Ishikawa (cell line): ENCODE data around the gene CAVIN2.

Experiments used
- CEBPB ChIP-seq: IDR thresholded peaks from 2 replicates; pipeline ENCODE4 v1.6.1; 2012
- CREB1 ChIP-seq: IDR thresholded peaks from 2 replicates; pipeline ENCODE4 v1.6.1; 2012; ENCODE audit warnings: low read depth
- EGR1 ChIP-seq: IDR thresholded peaks from 2 replicates; pipeline ENCODE4 v1.6.1; 2012
- EP300 ChIP-seq: IDR thresholded peaks from 2 replicates; pipeline ENCODE4 v1.6.1; 2012; ENCODE audit warnings: borderline replicate concordance
- FOXM1 ChIP-seq: IDR thresholded peaks from 2 replicates; pipeline ENCODE4 v1.6.1; 2012; ENCODE audit warnings: low read depth, borderline replicate concordance
- MAX ChIP-seq: IDR thresholded peaks from 2 replicates; pipeline ENCODE4 v1.6.1; 2012
- NFIC ChIP-seq: IDR thresholded peaks from 2 replicates; pipeline ENCODE4 v1.6.1; 2012
- RAD21 ChIP-seq: IDR thresholded peaks from 2 replicates; pipeline ENCODE4 v1.6.1; 2012; ENCODE audit warnings: low read depth
- REST ChIP-seq: IDR thresholded peaks from 2 replicates; pipeline ENCODE4 v1.6.1; 2012; ENCODE audit warnings: low read depth, mild to moderate bottlenecking
- TAF1 ChIP-seq: IDR thresholded peaks from 2 replicates; pipeline ENCODE4 v1.6.1; 2012; ENCODE audit warnings: low read depth, mild to moderate bottlenecking
- TCF12 ChIP-seq: IDR thresholded peaks from 2 replicates; pipeline ENCODE4 v1.6.1; 2012; ENCODE audit warnings: low read depth
- TEAD4 ChIP-seq: IDR thresholded peaks from 2 replicates; pipeline ENCODE4 v1.6.1; 2012
- YY1 ChIP-seq: IDR thresholded peaks from 2 replicates; pipeline ENCODE4 v1.6.1; 2012; ENCODE audit warnings: low read depth
- ZBTB7A ChIP-seq: IDR thresholded peaks from 2 replicates; pipeline ENCODE4 v1.6.1; 2012; ENCODE audit warnings: low read depth
- TF ChIP-seq, protein P1 (sequence below): IDR thresholded peaks from 2 replicates; pipeline ENCODE4 v1.6.1; 2012

Gene CAVIN2

GRCh38 chr2:191836853-191837769 is 9.8 kb downstream of the CAVIN2 start:
- TF ChIP-seq TAF1 (no peak), NFIC (no peak), EGR1 (no peak), TCF12 (no peak), MAX (no peak), RAD21 (no peak), TEAD4 (no peak), CEBPB (no peak), CREB1 (no peak), ZBTB7A (no peak), FOXM1 (no peak), YY1 (no peak), REST (no peak)
- TF ChIP-seq, protein P1, sequence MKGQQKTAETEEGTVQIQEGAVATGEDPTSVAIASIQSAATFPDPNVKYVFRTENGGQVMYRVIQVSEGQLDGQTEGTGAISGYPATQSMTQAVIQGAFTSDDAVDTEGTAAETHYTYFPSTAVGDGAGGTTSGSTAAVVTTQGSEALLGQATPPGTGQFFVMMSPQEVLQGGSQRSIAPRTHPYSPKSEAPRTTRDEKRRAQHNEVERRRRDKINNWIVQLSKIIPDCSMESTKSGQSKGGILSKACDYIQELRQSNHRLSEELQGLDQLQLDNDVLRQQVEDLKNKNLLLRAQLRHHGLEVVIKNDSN = no peak

DNA sequence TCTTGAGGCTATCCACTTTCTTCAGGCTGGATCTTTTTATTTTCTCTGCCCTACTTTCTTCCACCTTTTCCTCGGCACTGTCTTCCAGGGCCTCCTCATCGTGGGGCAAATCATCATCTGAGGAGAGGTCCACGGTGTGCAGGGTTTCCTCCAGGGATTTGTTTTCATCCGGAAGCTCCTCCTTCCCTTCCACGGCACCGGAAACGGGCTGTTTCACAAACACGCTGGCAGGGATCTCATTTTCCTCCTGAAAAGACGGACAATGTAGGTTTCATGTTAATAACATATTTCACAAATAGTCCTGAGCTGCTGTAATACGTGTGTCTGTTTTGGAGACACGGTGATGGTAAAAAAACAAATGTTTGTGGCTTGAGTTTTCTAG is 10.4 kb downstream of the CAVIN2 start:
- TF ChIP-seq RAD21 = no peak
- TF ChIP-seq TAF1 = no peak
- TF ChIP-seq YY1 = no peak
- no peak for TF ChIP-seq EGR1
- TF ChIP-seq MAX = no peak
- no peak for TF ChIP-seq TEAD4
- TF ChIP-seq, protein P1 = no peak
- TF ChIP-seq CEBPB = no peak
- no peak for TF ChIP-seq EP300
- TF ChIP-seq FOXM1 = no peak
- TF ChIP-seq ZBTB7A = no peak
- no peak for TF ChIP-seq TCF12
- TF ChIP-seq NFIC = no peak
- TF ChIP-seq CREB1 = no peak
- no peak for TF ChIP-seq REST

DNA sequence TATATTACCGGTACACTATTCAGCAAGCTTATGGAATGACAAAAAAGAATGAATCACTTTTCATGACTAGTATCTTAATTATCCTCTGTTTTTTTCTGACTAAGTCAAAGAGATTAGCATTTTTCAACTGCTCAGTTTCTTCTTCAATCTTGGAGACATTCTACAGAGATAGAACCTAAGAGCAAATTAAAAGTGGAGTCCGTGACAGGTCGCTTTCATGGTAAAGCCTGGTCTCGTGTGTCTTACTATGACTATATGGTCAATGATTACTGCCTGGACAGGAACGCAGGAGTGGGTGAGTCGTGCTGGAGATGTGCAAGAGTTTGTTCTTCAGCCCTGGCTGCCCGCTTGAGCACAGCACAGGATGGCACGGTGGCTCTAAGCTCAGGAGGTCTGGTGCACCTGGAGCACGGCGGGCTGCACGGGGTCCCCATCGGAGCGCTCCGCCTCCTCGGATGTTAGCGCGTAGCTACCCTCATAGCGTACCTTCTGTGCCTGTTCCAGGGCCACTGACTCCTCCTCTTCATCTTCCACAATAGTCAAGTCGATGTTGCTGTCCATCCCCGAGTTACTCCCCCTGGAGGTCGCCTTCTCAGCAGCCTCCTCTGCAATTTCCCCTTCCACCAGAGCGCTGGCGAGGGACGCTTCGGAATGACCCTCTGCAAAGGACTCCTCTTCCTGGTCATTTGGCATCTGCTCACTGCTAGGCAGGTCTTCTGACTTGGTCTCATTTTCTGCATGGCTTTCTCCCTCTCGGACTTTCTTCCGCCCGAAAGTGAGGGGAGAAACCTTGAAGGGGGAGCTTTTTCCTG is 11.1 kb downstream of the CAVIN2 start:
- TF ChIP-seq TCF12 = no peak
- TF ChIP-seq EGR1 = no peak
- TF ChIP-seq, protein P1 = no peak
- no peak for TF ChIP-seq CEBPB
- no peak for TF ChIP-seq NFIC
- no peak for TF ChIP-seq EP300
- TF ChIP-seq TAF1 = no peak
- TF ChIP-seq TEAD4 = no peak

DNA sequence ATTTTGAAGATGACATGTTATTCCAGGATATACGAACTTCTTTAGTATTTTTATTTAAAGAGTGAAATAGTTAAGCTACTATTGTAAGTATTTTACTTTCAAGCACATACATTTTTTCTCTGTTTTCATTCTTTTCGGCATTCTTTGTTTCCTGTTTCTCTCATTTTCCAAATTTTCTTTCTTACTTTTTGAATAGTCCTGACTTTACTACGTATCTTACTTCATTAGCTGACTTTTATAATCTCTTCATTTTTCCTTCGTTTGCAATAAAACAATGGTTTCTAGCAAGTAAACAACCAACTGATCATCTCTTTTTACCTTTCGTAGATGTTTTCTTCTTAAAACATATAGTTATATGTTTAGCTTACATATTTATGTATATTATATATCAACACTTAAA is 11.8 kb downstream of the CAVIN2 start:
- TF ChIP-seq CREB1 (no peak), CEBPB (no peak), TAF1 (no peak), EGR1 (no peak), MAX (no peak), REST (no peak), EP300 (no peak), TEAD4 (no peak), RAD21 (no peak), YY1 (no peak), ZBTB7A (no peak), TCF12 (no peak), FOXM1 (no peak), NFIC (no peak)
- TF ChIP-seq, protein P1 = no peak
